Omental fat pad (tissue), 4 donors: ENCODE data around the gene MARCKS. TPM values are rescaled to one million over a fixed set of nuclear protein-coding genes. Genes with fewer than 3 reads are reported as not detected.

Source experiments
- ATAC-seq: fragments of 150-250 bp; one replicate; pipeline ENCODE4 v1.9.1; 2016; ENCODE audit warnings: mild to moderate bottlenecking, moderate library complexity; ENCODE audit not compliant: low FRiP score
- DNase-seq: peaks from one replicate; pipeline ENCODE4 v3.0.0-alpha.2; 2019; ENCODE audit warnings: low spot score
- CTCF ChIP-seq, 3 donors: fragments of 450-650 bp; IDR thresholded peaks; one replicate each; pipeline ENCODE4 v1.5.1; 2016 to 2017; ENCODE audit warnings: antibody characterized with exemption in 3 of 3, mild to moderate bottlenecking in 3 of 3, moderate library complexity in 2 of 3
- total RNA-seq, 4 donors: library from RNA; depleted of rRNA; stranded (reverse); fragments of >200 nt; gene quantifications; one replicate each; pipeline ENCODE4 v1.1.0, GENCODE V29; 2016

Gene MARCKS
- total RNA-seq, 4 donors from 2014 or later, result 22.6 to 45.4 (median 24.0) TPM

- no peak for ATAC-seq
- no peak for DNase-seq
- no peak for TF ChIP-seq CTCF (IDR thresholded peaks at IDR 0.05)
Measured at GRCh38 chr6:113871975-113872374, 14.8 kb downstream of the MARCKS start.

GRCh38 chr6:113873043-113873667 is 16.0 kb downstream of the MARCKS start:
- TF ChIP-seq CTCF (IDR thresholded peaks at IDR 0.05), result no peak
- DNase-seq, result no peak
- no peak for ATAC-seq

GRCh38 chr6:113875470-113875869 is 18.3 kb downstream of the MARCKS start:
- ATAC-seq, result no peak
- TF ChIP-seq CTCF (IDR thresholded peaks at IDR 0.05), result no peak
- DNase-seq, result no peak

GRCh38 chr6:113876695-113877094 is 19.6 kb downstream of the MARCKS start:
- no peak for ATAC-seq
- no peak for DNase-seq
- no peak for TF ChIP-seq CTCF (IDR thresholded peaks at IDR 0.05)

GRCh38 chr6:113879186-113880096 is 22.3 kb downstream of the MARCKS start:
- DNase-seq (no peak), ATAC-seq (peak; percentile 95)
- no peak for TF ChIP-seq CTCF (IDR thresholded peaks at IDR 0.05)

- ATAC-seq (no peak), DNase-seq (no peak)
- no peak for TF ChIP-seq CTCF (IDR thresholded peaks at IDR 0.05)
Measured at GRCh38 chr6:113881478-113881980, 24.4 kb downstream of the MARCKS start.
